NCI-H1092 (cell line): ENCODE results near the gene EFHC1.

Experiments used
- DNase-seq: peaks from one replicate; lab custom pipeline; 2025; lab: John Stamatoyannopoulos, UW

The EFHC1 gene

DNA sequence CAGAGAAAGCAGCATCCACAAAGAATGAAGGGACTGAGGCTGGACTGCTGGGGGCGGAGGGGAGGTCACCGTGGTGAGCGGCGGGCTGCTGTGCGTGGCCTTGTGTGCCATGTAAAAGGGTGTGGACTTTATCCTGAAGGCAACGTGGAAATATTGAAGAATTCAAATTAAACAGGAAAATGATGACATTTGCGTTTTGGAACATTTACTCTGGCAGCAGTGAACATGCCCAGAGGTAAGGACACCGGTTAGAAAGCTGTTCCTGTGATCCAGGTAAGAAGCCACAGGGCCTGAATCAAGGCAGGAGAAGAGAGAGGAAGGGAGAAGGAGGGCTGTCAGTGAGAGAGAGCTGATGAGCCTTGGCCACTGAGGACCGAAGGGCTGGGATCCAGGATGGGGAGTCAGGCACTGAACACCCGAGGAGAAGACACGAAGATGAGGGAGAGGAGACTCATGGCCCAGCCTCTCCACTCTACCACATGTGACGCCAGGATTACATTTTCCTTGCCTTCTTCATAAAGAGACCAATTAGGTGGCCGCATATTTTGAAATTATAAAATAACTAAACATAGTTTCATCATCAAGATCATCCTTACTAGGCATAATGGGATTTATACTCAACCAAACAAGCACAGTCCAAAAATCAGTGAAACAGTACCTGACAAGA, 98.3 kb downstream of the EFHC1 start:
- DNase-seq: no peak

DNA sequence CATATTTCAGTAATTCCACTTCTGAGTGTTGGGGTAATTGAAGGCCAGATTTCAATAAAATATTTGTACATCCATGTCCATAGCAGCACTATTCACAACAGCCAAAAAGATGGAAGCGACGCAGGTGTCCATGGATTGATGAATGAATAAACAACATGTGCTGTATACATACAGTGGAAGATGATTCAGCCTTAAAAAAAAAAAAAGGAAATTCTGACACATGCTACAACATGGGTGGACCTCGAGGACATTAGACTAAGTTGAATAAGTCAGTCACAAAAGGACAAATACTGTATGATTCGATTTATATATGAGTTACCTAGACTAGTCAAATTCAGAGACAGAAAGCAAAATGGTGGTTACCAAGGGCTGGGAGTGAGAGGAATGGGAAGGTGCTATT, 99.5 kb downstream of the EFHC1 start:
- DNase-seq: no peak

DNA sequence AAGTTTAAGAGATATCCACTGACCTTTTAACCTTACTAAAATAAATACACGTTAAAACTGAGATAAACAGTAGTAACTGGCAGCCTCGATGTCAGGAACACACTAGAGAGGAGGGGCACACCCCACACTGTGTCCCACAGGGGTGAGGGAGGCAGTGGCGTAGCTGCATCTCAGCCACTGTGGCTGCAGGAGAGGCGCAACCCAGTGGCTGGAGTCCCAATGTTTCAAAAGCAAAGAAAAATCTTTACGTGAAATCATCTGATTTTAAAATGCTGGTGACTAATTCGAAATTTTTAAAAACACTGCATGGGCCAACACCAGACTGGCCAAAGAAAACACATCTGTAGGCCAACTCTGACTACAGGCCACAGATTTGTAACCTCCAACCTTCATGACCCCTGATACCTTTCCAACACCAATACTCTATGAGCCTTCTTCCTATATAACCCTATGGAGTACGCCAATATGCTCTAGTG, 102.0 kb downstream of the EFHC1 start:
- no peak for DNase-seq

DNA sequence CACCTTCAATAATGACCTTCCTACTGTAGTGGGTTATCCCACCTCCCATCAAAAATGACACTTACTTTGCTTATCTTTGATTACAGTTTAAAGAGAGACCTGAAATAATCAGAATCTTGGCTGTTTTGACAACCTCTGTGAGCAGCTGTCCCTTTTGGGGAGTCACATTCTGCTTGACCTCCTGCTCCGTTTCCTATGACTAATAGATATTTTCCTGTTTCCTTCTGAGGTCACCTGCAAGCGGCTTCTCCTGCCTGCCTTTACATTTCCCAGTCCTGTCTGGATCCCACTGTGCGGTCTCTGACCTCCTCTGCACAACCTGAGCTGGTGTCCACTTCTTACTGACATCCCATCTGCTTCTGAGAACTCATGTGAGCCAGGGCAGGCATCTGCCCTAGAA, 102.5 kb downstream of the EFHC1 start:
- DNase-seq: no peak

DNA sequence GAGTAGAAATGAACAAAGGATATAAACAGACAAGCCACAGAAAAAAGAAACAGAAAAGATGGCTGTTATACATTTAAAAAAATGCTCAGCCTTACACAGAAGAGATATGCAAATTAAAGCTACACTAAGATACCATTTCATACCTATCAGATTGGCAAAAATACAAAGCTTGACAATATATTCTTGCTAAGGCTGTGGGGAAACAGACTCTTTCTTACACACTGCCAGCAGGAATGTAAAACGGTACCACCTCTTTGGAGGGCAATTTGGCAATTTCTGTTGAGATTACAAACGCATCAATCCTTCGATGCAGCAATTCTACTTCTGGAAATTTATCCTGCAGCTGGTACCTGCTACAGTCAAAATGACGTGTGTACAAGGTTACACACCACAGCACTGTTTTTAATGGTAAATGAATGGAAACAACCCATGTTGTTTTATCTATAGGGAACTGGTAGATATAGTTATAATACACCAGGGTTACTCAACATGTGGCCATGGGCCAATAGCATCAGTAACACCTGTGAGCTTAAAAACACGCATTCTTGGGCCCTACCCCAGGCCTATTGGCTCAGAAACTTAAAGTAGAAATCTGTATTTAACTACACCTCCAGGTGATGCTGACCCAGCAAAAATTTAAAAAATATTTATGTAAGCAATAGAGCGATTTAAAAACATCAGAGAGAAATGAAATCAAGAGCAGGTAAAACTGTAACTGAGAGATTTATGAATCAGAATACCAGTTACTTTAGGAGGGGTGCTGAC, 103.4 kb downstream of the EFHC1 start:
- no peak for DNase-seq

DNA sequence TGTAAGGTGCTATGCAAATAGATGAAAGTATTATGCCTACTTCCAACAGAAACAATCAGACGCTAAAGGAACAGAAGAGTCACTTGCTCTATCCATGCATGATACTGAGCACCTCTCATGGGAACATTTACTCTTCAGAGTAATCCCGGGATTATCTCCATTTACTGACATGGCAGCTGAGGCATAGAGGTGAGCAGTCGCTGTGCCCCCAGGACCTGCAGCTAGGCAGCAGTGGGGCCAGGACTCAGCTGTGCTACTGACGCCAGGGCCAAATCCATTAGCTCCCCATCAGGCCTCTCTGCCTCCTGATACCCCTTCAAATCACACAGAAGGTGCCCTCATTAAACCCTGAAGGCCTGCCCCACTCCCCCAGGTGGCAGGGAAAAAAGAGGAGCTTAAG, 104.8 kb downstream of the EFHC1 start:
- no peak for DNase-seq

DNA sequence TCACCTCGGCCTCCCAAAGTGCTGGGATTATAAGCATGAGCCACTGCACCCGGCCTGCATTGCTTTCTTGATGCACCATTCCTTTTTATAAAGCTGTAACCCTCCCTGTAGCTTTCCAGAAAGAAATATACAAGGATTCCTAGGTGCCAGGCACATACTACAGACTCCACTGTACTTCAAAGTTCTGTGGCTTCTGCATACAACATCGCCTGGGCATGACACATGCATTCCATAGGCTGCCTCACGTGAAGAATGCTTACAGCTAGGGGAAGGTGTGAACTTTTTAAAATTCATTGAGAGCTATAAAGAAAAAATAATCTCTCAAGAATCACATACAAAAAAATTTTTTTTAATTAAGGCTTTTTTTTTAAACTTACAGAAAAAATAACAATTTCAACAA, 106.5 kb downstream of the EFHC1 start:
- no peak for DNase-seq

DNA sequence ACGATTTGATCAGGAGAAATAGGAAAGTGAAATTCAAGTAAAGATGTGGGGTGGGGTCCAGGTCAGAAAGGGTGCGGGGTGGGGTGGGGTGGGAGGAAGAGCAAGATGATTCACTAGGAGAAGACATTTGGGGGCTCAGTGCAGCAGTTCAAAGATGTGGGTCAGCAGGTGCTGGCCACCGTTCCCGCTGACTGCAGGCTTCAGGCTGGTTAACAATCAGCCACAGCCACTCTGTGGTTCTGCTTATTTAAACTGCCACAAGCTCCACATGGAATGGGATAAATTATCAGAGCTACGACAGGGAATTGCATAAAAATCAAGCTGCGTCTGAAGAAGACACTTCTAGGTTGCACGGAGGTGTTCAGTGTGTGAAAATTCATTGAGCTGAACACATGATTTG, 107.3 kb downstream of the EFHC1 start:
- DNase-seq: no peak

DNA sequence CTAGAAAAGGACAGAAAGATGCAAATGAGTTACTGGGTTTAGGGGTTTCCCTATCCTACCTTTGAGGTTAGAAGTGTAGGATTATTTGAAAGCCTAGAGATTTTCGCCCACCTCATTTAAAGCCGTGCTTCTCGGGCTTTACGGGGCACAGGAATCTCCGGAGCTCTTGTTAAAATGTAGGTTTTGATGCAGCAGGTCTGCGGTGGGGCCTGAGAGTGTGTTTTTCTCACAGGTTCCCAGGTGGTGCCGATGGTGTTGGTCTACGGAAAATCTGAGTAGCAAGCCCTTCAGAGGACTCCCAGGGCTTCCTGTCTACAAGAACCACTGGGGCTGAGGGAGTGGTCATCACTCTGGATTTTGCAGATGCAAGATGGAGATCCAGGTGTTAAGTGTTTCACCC, 109.2 kb downstream of the EFHC1 start:
- no peak for DNase-seq

DNA sequence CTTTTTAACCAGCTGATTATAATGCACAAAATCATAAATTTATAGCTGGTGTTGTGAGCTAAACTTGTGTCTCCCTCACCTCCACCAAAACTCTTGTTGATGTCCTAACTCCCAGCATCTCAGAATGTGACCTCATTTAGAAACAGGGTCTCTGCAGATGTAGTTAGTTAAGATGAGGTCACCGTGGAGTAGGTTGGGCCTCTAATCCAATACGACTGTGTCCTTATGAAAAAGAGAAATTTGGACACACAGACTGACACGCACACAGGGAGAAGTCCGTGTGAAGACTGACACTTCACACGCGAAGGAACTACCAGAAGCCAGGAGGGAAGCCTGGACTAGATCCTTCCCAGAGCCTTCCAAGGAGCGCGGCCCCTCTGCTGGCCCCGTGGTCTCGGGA, 110.2 kb downstream of the EFHC1 start:
- DNase-seq: no peak

DNA sequence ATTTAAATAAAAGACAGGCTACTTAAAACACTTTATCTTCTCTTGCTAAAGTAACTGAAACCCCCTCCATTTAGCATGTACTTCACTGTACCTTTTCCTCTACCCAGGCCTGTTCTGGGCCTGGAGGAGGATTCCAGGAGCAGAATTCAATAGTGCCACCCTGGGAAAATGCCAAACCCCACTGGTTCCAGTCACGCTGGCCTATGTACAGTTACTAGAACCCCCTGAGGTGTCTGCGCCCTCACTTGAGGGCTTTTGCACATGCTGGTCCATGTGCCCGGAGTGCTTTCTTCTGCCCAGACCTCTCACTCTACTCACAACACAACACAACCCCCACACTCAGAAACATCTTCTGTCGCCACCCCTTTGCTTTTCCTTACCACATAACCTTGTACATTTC, 111.3 kb downstream of the EFHC1 start:
- no peak for DNase-seq

DNA sequence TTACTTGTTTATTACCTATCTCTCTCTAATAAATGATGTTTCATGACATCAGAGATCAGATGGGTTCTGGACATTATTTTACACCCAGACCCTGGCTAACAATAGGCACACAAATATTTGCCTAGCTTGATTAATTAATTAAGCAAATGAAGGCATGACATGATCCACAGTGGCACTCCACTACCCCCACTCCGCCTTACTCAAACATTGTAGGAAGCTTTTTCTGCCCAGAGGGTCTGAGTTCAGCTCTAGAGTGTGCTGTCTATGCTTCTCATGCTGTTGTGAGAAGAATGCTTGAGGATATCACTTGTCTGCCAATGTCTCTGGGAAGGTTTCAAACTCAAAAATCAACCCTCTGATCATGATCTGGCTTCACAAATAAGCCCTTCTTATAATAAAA, 111.7 kb downstream of the EFHC1 start:
- no peak for DNase-seq

DNA sequence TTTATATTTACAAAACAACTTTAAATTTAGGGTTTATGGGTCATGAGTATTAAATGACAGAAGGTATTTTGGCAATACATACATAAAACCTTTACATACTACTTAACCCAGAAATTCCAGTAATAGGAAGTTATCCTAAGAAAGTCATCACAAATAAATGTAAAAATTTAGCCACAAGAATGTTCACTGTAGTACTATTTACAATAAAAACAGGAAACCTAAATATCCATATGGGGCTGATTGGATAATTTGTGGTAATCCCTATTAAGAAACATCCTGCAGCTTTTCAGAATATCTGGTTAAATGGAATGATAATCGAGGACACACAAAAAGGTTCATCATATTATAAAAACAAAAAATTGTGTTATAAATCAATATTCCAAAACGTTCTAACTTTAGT, 112.3 kb downstream of the EFHC1 start:
- DNase-seq: no peak

DNA sequence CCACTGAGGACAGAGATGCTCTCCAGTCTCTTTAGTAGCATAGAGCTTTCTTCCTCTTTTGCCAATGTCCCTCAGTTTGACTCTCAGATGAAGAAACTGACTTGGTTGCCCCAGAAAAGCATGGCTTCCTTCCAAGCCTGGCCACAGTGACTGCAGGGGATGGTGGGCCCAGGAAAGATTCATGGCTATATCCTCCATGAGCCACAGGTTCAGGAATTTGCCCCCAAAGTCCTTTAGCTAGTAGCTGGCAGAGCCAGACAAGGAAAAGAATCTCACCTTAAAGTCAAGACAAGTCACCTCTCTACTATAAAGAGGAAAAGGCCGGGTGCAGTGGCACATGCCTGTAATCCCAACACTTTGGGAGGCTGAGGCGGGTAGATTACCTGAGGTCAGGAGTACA, 113.3 kb downstream of the EFHC1 start:
- DNase-seq: no peak

DNA sequence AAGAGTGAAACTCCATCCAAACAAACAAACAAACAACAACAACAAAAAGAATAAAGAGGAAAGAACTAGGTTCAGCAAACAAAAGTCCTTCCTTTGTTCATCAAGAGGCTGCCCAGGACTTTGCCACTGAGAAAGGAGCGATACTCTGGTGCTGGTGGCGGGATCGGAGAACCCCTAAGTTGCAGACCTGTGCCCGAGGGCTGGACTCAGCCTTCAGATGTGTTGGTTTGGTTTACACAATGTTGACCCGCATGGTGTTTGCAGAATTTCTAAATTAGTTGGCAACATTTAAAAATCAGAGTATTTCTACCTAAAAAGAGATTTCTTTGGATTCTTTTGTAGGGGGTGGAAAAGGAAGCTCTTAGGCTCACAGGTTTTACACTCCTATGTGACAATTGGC, 114.2 kb downstream of the EFHC1 start:
- no peak for DNase-seq

DNA sequence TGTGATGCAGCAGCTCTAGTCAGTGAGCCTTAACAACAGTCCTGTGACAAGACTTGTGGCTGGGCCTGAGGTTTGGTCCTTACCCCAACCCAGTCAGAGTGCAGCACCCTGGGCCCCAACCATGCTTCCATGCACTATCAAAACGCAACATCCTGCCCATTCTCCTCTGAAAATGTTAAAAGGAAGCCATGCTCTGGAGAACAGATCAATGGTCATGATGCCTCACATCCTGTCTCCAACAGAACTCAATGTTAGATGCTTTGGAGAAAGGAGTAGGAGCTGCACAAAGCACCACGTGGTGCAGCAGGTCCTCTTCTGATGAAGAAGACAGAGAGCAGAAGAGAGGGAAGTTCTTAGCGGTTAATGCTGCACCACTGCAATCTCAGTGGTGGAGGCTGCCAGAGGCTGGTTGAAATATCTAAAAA, 114.8 kb downstream of the EFHC1 start:
- DNase-seq: no peak

DNA sequence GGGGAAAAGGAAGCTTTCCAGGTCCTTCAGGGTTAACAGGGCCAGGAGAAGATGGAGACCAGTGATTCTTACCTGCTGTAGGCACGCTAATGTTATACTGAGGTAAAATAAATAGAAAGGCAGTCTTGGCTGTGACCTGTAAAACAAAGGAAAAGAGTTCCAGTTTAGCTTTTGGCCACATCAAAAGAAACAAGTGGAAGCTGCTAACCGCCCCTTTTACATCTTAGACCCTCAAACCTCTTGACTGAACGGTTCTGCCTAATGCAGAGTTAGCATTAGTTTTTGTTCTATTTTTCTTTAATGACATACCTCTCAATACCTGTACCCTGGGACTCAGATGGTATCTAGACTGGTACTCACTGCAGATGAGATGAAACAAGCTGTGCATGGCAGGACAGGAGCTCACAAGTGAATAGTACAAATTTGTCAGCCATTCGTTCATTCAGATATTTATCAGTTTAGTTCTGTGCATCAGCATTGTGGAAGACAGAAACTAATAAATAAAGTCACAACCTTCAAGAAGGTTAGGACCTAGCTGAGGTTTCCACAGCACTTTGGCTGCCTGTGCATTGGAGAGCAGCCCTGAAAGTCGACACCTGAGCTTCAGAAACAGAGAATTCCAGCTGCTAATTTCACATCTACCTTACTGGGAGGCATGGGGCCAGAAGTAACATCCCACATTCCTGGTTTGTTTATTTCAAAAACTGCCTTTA, 115.7 kb downstream of the EFHC1 start:
- no peak for DNase-seq

DNA sequence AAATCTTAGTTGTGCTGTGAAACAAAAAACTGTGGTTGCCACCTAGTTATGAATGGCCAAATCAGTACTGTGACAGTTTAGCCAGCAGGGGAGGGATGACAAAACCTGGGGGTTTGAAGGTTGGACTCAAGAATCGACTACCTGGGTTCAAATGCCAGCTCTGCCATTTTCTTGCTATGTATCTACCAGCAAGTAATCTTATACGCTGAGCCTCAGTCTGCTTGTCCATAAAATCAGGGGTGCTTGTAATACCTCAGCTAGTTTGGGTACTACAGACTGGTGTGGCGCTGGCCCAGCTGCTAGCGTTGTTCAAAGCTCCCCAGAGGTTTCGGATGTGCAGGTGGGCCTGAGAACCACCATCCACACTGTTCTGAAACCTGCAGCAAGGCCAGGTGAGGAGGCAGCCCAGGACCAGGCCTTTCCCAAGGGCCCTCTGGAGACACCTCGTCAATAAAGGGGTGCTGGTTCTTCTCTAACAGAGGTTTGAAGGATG, 116.3 kb downstream of the EFHC1 start:
- DNase-seq: no peak

DNA sequence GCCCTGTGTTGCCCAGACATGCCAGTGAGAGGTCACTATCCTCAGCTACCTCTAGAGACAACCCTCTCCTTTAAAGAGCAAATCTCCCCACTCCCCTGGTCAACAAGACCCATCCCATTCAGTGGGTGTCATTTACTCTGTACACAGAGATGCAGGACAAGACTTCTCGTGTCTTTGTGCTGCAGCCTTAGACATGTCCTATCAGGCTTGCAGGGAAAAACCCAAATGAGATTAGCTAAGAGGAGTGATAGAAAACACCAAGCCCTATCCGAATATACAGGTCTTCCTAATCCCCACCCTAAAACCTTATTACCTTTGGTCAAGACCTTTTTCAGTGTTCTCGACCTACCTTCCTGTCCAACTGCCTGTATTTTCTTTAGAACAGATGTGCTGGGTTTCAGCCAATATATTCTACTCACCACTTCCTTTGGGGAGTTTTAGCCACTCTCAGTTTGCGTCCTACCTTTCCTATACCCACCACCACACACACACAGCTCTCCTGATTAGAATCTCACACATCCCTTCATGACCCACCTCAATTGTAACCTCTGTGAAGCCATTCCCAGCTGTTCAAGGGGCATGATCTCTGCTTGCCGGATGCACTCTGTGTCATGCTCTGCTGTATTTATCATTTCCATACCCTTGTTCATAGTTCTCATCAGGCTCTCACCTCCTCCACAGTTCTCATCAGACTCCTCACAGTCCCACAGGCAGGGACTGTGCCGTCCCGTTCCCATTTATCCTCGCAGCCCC, 117.0 kb downstream of the EFHC1 start:
- no peak for DNase-seq

DNA sequence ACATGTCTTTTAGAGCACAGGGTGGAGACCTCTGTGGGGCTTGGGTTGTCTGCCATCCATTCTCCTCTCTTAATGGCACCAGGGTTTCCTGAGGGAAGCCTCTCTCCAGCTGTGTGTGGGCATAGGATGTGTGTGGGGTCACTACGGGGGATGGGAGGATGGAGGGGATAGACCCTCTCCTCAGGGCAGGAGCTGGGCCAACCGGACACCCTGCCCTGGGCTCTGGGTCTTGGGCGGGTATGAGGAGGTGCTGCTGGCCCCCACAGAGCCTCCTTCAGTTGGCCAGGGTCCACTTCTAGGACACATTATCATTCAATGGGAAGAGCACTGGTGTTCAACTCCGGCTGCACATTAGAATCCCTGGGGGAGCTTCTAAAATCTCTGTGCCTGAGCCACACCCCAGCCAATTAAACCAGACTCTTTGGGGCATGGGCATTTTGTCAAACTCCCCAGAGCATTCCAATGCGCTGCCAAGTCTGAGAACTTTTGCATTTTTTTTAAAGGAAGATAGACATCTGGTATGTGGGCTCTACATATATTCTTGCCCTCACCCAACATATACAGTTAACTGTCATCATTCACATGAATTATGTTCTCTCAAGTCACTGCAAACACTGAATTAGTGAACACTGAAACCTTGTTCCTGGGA, 118.2 kb downstream of the EFHC1 start:
- no peak for DNase-seq

DNA sequence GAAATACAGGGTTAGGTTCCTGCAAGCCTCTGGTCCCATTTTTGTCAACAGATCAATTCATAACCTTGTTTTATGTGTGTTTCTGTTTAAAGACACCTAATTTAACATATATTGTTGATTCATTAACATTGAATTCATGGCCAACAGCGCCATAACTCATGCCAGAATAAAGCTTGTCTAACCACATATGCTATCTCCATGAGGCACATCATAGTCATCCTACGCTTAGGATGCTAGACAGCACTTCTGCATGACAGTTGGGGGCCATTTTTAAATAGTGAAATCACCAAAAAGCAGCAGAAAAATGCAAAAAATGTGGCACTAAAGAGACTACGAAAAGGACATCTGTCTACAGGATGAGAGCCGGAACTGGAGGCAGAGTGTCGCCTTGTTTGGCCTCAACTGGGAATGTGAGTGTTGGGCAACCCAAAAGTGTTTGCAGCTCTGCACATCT, 118.8 kb downstream of the EFHC1 start:
- no peak for DNase-seq

DNA sequence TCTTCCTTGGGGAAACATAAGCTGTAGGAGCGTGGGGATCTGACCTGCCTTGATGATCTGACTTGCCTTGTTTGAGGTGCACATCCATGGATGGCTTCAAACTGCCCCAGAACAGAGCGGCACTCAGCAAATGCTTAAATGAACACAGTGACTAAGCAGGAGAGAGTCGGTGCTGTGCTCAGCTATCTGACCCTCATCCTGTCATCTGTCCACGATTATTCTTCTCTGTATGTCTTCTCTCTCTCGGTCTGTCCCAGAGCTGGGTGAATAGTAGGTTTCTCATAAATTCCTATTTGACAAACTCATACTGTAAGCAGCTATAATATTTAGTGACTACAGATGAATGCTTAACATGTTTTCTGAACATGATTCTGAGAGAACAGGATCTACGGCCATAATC, 119.5 kb downstream of the EFHC1 start:
- DNase-seq: no peak
